HEK293 (cell line): ENCODE measurements around the gene NUP210.

Source experiments
- CTCF ChIP-seq: fragments of 450-650 bp; formaldehyde crosslinking; IDR thresholded peaks from 2 replicates; pipeline ENCODE4 v1.5.1; 2016; ENCODE audit warnings: missing biosample characterization, missing genetic modification characterization
- ZNF292 ChIP-seq: fragments of 450-650 bp; formaldehyde crosslinking; IDR thresholded peaks from 2 replicates; pipeline ENCODE4 v1.5.1; 2016; ENCODE audit warnings: low read depth, missing biosample characterization, missing genetic modification characterization, borderline replicate concordance
- ZNF302 ChIP-seq: fragments of 450-650 bp; formaldehyde crosslinking; IDR thresholded peaks from 2 replicates; pipeline ENCODE4 v1.5.1; 2016; ENCODE audit warnings: missing biosample characterization, missing genetic modification characterization, low read depth
- ZNF571 ChIP-seq: fragments of 450-650 bp; formaldehyde crosslinking; IDR thresholded peaks from 2 replicates; pipeline ENCODE4 v1.5.0; 2017; ENCODE audit warnings: missing biosample characterization, missing genetic modification characterization
- ZNF621 ChIP-seq: fragments of 450-650 bp; formaldehyde crosslinking; IDR thresholded peaks from 2 replicates; pipeline ENCODE4 v1.5.1; 2017; ENCODE audit warnings: missing biosample characterization, missing genetic modification characterization
- TF ChIP-seq, protein P1 (sequence below): fragments of 450-650 bp; formaldehyde crosslinking; IDR thresholded peaks from 2 replicates; pipeline ENCODE4 v1.5.1; 2016; ENCODE audit warnings: missing biosample characterization, missing genetic modification characterization
- TF ChIP-seq, protein P2 (sequence below): IDR thresholded peaks from 2 replicates; pipeline ENCODE4 v1.6.1; 2011; ENCODE audit warnings: mild to moderate bottlenecking, low read depth, low read length, borderline replicate concordance
- TF ChIP-seq, protein P3 (sequence below): fragments of 450-650 bp; formaldehyde crosslinking; IDR thresholded peaks from 2 replicates; pipeline ENCODE4 v1.5.1; 2016; ENCODE audit warnings: missing biosample characterization, missing genetic modification characterization, low read depth

DNA sequence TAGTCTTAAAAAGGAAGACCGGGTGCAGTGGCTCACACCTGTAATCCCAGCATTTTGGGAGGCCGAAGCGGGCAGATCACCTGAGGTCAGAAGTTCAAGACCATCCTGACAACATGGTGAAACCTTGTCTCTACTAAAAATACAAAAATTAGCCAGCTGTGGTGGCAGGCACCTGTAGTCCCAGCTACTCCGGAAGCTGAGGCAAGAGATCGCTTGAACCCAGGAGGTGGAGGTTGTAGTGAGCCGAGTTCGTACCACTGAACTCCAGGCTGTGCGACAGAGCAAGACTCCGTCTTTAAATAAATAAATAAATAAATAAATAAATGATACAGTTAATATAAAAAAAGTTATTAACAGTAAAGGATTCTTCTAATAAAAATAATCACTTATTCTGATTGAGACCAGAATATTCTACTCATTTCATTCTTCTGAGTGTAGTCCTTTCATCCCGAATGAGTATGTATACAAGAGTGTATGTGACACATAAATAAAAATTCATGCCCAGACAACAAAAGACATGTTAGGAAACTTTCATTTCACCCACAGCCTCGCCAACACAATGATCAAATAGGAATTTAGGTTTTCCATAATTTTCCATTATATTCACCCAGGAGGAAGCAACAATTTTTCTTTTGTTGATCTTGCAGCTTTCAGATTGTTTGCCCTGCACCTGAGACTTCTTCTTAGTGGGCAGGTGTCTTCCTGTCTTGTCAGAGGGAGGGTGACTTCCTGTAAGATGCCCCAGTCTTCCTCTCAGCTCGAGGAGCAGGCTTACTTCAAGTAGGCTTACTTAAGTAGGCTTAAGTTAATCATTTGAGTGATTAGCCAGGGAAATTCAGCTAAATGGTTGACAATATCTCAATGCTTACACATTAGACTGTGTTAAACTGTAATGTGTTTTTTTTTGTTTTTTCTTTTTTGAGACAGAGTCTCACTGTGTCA is 7.8 kb upstream of the NUP210 start:
- TF ChIP-seq, protein P1, sequence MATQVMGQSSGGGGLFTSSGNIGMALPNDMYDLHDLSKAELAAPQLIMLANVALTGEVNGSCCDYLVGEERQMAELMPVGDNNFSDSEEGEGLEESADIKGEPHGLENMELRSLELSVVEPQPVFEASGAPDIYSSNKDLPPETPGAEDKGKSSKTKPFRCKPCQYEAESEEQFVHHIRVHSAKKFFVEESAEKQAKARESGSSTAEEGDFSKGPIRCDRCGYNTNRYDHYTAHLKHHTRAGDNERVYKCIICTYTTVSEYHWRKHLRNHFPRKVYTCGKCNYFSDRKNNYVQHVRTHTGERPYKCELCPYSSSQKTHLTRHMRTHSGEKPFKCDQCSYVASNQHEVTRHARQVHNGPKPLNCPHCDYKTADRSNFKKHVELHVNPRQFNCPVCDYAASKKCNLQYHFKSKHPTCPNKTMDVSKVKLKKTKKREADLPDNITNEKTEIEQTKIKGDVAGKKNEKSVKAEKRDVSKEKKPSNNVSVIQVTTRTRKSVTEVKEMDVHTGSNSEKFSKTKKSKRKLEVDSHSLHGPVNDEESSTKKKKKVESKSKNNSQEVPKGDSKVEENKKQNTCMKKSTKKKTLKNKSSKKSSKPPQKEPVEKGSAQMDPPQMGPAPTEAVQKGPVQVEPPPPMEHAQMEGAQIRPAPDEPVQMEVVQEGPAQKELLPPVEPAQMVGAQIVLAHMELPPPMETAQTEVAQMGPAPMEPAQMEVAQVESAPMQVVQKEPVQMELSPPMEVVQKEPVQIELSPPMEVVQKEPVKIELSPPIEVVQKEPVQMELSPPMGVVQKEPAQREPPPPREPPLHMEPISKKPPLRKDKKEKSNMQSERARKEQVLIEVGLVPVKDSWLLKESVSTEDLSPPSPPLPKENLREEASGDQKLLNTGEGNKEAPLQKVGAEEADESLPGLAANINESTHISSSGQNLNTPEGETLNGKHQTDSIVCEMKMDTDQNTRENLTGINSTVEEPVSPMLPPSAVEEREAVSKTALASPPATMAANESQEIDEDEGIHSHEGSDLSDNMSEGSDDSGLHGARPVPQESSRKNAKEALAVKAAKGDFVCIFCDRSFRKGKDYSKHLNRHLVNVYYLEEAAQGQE (tag by site-specific recombination) = no peak
- TF ChIP-seq CTCF (tag by site-specific recombination) (no peak), ZNF302 (tag by site-specific recombination) (no peak), ZNF571 (tag by site-specific recombination) (no peak), ZNF621 (tag by site-specific recombination) (no peak), ZNF292 (tag by site-specific recombination) (no peak)
- TF ChIP-seq, protein P2, sequence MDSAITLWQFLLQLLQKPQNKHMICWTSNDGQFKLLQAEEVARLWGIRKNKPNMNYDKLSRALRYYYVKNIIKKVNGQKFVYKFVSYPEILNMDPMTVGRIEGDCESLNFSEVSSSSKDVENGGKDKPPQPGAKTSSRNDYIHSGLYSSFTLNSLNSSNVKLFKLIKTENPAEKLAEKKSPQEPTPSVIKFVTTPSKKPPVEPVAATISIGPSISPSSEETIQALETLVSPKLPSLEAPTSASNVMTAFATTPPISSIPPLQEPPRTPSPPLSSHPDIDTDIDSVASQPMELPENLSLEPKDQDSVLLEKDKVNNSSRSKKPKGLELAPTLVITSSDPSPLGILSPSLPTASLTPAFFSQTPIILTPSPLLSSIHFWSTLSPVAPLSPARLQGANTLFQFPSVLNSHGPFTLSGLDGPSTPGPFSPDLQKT = no peak
- TF ChIP-seq, protein P3, sequence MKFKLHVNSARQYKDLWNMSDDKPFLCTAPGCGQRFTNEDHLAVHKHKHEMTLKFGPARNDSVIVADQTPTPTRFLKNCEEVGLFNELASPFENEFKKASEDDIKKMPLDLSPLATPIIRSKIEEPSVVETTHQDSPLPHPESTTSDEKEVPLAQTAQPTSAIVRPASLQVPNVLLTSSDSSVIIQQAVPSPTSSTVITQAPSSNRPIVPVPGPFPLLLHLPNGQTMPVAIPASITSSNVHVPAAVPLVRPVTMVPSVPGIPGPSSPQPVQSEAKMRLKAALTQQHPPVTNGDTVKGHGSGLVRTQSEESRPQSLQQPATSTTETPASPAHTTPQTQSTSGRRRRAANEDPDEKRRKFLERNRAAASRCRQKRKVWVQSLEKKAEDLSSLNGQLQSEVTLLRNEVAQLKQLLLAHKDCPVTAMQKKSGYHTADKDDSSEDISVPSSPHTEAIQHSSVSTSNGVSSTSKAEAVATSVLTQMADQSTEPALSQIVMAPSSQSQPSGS (tag by site-specific recombination) = no peak
